H54 (cell line): ENCODE results near the gene HAUS3.
"Not testable (repeated sequence)": the region's sequence is repeated elsewhere in the genome, so short reads cannot be mapped to it uniquely, and the experiment has no call there.

Experiments used
- DNase-seq: peaks from one replicate; pipeline ENCODE4 v3.0.0; 2011; ENCODE audit warnings: low spot score, mixed read lengths; ENCODE audit not compliant: insufficient read length
- FAIRE-seq: peaks from 3 replicates; lab custom pipeline; 2011; peaks lifted over from hg19 to GRCh38; lab: Jason Lieb, UNC
- POLR2A ChIP-seq: IDR thresholded peaks from 2 replicates; pipeline ENCODE4 v1.6.1; 2011; ENCODE audit warnings: low read depth, mild to moderate bottlenecking, low read length

The HAUS3 gene

DNA sequence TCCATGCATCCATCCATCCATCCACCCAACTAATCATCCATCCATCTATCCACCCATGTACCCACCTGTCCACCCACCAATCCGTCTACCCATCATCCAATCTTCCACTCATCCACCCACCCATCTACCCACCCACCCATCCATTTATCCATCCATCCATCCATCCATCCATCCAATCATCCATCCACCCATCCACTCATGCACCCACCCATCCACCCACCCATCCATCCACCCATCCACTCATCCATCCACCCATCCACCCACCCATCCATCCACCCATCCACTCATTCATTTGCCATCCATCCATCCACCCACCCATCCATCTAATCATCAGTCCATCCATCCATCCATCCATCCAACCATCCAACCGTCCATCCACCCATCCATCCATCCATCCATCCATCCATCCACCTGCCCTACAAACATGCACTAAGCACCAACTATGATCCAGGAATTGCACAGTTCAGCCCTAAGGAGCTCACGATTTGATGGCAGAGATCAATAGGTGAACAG, 41.3 kb upstream of the HAUS3 start:
- FAIRE-seq (no peak), DNase-seq (no peak)
- TF ChIP-seq POLR2A: no peak

DNA sequence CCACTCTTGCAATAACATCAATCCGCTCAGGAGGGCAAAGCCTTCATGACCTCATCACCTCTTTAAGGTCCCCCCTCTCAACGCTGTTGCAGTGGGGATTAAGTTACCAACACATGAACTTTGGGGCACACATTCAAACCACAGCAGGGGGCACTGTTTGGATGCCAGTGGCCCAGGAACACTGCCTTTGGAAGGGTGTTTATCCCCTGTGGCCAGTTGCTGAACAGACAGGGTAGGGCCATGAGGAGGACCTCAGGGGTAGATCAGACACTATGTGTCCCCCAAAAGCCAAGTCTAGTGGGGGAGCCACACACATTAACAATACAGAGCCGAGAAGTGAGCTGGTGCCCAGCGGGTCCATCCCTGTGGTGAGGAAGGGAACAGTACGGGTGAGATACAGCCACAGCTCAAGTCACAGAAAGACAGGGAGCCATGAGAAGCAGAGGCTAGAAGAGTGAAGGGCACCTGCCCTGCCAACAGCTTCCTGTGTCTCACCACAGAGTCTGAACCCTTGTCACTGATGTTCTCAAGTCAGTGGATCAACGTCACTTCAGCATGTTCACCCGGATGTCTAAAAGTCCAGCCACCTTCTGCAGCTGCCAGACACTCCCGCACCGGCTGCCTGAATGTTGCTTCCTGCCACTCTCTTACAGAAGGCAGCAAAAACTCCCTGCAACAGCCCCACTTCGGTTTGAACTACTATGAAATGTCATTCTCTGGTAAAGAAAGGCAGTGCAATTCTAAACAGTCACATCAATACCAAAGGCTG, 39.8 kb upstream of the HAUS3 start:
- no peak for TF ChIP-seq POLR2A
- DNase-seq (no peak), FAIRE-seq (no peak)

DNA sequence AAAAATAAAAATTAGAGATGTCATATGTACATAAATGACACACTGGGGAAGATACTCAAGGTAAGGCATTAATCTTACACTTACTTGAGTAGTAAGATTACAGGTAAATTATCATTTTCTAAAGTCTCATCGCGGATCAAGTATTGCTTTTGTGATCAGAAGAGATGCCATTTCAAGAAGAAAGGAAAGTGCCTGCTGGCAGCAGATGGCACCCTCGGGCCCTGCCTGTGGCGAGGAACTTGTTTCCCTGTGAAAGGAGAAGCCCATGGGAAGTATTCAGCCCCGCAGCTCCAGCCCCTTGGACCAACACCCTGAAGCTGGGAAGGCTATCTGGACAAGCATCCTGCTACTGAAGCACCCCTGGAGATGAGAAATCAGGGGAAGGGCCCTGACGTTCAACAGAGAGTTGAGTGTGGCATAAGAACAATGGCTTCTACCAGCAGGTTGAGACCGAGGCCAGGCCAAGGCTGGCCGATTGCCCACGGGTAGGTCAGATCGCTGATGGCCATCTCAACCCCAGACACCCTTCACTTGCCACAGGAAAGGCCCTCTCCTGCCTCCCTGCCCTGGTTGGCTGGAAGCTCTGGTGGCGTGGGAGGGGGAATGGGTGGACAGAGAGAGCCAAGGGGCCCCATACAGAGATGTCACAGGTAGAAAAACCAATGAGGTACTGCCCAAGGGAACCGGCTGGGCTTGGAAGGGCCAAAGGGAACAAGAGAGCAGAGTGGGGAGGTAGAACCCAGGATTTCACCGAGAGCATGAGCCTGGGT, 38.8 kb upstream of the HAUS3 start:
- no peak for TF ChIP-seq POLR2A
- no peak for FAIRE-seq
- no peak for DNase-seq

DNA sequence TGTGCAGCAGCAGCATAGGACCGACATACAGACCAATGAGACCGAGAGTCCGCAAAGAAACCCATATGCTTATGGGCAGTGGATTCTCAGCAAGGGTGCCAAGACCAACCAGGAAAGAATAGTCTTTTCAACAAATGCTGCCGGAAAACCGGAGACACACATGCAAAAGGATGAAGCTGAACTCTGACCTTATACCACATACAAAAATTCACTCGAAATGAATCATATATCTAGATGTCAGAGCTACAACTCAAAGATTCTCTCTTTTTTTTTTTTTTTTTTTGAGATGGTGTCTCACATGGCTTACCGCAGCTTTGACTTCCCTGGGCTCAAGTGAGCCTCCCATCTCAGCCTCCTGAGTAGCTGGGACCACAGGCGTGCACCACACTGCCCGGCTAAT, 36.0 kb upstream of the HAUS3 start:
- no peak for FAIRE-seq
- DNase-seq: no peak
- no peak for TF ChIP-seq POLR2A

DNA sequence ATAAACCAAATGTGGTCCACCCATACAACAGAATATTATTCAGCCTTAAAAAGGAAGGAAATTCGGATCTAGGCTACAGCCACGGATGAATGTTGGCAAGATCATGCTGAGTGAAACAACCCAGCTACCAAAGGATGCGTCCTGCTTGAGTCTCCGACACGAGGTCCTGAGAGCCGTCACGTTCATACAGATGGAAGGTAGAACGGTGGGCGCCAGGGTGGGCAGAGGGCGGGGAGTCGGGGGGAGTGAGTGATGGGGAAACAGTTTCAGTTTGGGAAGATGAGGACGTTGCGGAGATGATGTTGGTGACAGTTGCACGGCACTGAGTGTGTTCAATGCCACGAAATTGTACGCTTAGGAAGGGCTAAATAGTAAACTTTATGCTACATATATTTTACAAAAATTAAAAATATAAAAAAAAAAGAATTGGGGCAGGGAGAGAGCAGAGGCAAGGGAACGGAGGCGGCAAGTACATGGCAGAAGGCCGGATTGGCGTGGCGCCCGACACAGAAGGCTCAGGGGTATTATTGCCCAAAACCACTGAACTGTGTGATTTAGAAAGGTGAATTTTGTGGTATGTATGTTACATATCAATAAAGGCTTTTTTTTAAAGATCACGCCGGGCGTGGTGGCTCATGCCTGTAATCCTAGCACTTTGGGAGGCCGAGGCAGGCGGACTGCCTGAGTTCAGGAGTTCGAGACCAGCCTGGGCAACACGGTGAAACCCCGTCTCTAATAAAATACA, 34.8 kb upstream of the HAUS3 start:
- TF ChIP-seq POLR2A: no peak
- no peak for DNase-seq
- no peak for FAIRE-seq

DNA sequence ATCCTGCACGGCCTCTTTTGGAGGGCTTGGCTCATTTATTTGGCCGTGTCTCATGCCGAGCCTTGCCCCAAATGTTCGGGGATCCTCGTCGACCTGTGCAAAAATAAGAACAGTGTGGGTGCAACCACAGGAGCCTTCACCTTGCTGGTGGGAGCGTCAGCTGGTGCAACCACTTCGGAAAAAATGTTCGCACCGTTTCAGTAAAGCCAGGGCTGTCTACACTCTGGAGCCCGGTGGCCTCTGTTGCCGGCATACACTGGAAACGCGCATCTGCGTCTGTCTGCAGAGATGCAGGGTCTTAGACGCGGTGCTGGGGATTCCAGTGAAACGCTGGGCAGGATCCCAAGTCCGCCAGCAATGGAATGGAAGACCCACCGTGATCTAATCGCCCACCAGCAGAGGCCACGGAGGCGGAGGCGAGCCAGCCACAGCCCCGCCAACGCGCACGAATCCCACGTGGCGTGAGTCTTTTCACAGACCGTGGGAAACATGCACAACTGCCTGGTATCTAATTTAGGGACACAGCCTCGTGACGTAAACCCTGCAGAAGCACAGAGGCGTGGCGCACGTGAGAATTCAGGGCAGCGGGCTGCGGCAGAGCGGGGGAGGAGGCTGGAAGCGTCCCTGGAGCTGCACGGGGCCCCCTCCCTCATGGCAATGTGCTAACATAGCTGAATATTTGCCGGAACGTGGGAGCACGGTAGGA, 33.8 kb upstream of the HAUS3 start:
- no peak for TF ChIP-seq POLR2A
- FAIRE-seq (no peak), DNase-seq (no peak)

DNA sequence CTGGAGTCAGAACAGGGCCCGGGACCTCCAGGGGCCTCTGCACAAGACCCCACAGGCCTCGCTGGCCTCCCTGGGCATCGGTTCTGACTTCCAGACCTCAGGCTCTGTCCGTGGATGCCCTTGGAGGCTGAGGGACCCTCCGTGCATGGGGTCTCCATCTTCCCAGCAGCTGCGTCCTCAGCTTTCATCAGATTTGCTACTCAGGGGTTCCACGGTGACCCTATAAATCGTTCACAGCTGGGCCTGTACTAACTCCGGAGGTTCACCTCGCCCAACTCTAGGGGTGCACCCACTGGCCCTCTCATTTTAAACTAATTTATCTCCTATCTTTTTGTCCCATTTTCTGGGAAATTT, 33.1 kb upstream of the HAUS3 start:
- not testable (repeated sequence) for FAIRE-seq, DNase-seq

DNA sequence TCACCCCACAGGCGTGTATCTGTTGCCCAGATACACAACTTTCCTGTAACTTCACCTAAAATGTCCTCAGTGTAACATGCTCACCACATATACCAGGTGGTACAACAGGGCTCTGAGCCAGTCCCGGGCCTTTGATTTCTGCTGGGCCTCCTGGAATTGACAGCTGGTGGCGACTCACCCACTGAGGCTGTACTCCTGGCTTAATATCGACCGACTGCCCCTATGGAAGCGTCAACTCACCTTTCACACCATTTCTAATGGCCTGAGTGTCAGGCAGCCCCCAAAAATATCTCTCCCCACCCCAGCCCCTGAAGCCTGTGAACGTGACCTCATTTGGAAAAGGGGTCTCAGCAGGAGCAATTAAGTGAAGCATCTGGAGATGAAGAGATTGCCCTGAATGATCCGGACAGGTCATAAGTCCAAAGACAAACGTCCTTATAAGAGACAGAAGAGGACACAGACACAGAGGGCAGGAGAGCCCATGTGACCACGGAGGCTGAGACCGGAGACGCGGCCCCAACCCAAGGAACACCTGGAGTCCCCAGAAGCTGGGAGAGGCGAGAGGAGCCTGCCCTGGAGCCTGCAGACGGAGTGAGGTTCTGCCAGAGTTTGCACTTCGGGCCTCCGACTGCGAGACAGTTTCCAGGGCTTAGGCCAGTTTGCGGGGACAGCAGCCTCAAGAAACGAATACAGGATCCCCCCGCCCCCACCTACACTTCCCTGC, 32.6 kb upstream of the HAUS3 start:
- TF ChIP-seq POLR2A: no peak
- DNase-seq: no peak
- no peak for FAIRE-seq

DNA sequence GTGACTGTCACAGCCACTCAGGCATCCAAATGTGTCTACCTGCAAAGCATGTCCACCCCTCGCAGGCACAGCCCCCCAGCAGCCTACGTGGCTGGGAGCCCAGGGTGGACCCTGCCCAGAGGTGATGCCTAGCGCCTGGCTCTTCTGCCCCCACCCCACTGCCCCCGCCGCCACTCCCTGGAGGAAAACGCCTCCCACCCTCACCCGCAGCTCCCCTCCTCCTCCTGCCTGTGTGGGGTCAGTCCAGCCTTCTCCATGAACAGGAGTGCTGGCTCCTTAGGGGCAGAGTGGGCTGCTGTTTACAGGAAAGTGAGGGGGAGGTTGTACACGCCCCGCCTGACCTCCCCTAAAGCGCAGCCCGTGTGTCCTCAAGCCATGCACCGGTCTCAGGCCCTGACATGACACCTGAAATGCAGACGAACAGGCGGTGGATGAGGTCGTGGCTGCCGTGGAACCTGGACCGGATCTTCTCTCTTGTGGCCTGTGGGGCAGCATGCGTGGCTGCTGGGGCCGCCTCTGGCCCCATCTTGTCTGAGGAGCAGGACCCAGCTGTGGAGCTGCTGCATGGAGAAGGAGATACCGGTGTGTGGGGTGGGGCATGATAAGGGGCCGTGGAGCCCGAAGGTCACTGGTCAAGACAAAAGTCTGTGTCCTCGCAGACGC, 31.9 kb upstream of the HAUS3 start:
- FAIRE-seq (no peak), DNase-seq (no peak)
- TF ChIP-seq POLR2A: no peak

DNA sequence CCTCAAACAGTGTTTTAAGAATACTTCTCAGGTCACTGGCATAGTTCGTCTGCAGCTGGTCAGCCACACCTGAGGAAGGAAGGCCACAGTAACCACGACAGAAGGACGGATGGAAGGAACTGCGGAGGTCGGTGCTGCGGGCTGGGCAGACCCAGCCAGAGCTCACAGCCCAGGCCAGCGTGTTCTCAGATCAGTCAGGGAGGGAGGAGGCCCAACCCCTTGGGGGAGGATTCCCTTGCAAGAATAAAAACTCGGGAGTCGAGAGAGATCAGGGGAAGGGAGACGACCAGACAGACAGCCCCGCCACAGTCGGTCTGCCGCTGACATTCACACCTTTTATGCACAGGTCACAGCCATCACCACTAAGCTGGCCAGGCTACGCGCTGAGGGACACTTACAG, 31.3 kb upstream of the HAUS3 start:
- DNase-seq (no peak), FAIRE-seq (no peak)

DNA sequence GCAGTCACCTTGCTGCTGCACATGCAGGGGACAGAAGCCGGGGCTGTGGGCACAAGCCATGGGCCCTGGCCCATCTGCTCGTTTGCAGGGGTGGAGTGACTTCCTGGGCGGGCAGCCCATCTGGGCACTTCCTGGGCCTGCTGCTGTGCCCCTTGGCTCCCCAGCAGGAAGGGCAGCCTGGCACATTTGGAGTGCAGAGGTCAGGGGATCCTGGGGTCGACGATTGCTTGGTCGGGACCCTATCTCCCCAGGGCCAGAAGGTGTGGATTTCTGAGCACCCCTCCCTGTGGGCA, 30.9 kb upstream of the HAUS3 start:
- FAIRE-seq (no peak), DNase-seq (no peak)
- TF ChIP-seq POLR2A: no peak

More for the DNA sequence above, 31.3 kb upstream of the HAUS3 start:
- TF ChIP-seq POLR2A: no peak

DNA sequence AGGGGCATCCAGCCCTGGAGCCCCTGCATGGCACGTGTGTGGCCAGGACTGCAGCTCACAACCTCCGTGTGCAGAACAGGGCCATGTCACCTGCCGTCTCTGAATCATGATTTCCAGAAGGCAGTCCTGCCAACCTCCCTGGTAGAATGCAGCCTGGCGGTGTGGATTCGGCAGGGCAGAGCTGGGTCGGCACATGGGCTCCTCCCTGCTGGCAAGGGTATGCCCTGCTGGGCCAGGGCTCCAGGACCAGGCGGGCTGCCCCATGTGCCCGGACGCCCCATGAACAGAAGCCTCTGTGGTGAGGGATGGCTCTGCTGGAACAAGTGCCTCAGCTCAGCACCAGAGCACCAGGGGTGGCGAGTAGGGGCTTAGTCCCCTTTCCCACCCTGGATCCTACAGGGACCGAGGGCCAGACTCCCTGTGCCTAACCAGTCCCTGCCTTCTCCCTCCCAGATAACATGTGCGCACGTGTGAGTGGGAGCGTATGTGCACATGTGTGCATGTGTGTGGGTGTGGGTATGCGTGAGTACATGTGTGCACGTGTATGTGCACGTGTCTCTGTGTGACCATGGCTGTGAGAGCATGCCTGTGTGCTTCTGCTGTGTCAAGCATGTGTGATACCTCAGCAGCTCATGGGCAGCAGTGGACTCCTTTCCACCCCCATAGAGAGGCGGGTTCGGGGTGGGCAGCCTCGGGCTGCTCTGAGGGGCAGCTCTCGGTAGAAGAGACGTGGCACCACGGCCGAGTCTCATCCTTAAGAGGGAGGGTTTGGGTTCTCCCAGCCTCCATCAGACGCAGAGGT, 30.3 kb upstream of the HAUS3 start:
- DNase-seq (no peak), FAIRE-seq (no peak)
- TF ChIP-seq POLR2A: no peak
